ENCODE measurements around the gene ETFB. TPM values are rescaled to one million over a fixed set of nuclear protein-coding genes. Genes with fewer than 3 reads are reported as not detected.

Gene ETFB
- polyA plus RNA-seq, 4 donors, result 110 to 172 (median 124) TPM

- no peak for DNase-seq (ENCODE audit: low read depth in 4 of 4, low spot score in 3 of 4)
These were observed 9.5 kb upstream of the ETFB start for GRCh38 chr19:51375504-51376221.

GRCh38 chr19:51372649-51373504, 6.7 kb upstream of the ETFB start, which contains the start of gene NKG7:
Gene NKG7 (minus strand): TSS chr19:51372654. CDS start chr19:51372535, 119 bp downstream.
- DNase-seq (ENCODE audit: low read depth in 4 of 4, low spot score in 3 of 4), result no peak

GRCh38 chr19:51372021-51372648, 5.9 kb upstream of the ETFB start:
- no peak for DNase-seq (ENCODE audit: low read depth in 4 of 4, low spot score in 3 of 4)

- no peak for DNase-seq (ENCODE audit: low read depth in 4 of 4, low spot score in 3 of 4)
These were observed 5.0 kb upstream of the ETFB start for GRCh38 chr19:51371186-51371690.

- no peak for DNase-seq (ENCODE audit: low read depth in 4 of 4, low spot score in 3 of 4)
These were observed 4.0 kb upstream of the ETFB start for GRCh38 chr19:51370230-51370629.

- no peak for DNase-seq (ENCODE audit: low read depth in 4 of 4, low spot score in 3 of 4)
These were observed 2.4 kb upstream of the ETFB start, which contains the start of gene CLDND2 for GRCh38 chr19:51368366-51369282. Gene CLDND2 (minus strand): TSS chr19:51369003. CDS start chr19:51368577, 426 bp downstream.

GRCh38 chr19:51367565-51368365, 1.6 kb upstream of the ETFB start:
- peak; percentile 95 to 97 (median 96) for DNase-seq (ENCODE audit: low read depth in 4 of 4, low spot score in 3 of 4)

GRCh38 chr19:51367255-51367564, 1.0 kb upstream of the ETFB start:
- no peak for DNase-seq (ENCODE audit: low read depth in 4 of 4, low spot score in 3 of 4)

GRCh38 chr19:51366389-51367254, 434 bp upstream of the ETFB start:
- peak; percentile 85 to 97 (median 96) for DNase-seq (ENCODE audit: low read depth in 4 of 4, low spot score in 3 of 4)

GRCh38 chr19:51365211-51365964, 800 bp downstream of the ETFB start:
- DNase-seq (ENCODE audit: low read depth in 4 of 4, low spot score in 3 of 4), result no peak

- no peak for DNase-seq (ENCODE audit: low read depth in 4 of 4, low spot score in 3 of 4)
These were observed 1.7 kb downstream of the ETFB start for GRCh38 chr19:51364200-51365106.

GRCh38 chr19:51361239-51361638, 4.9 kb downstream of the ETFB start:
- DNase-seq (ENCODE audit: low read depth in 4 of 4, low spot score in 3 of 4), result no peak

GRCh38 chr19:51359294-51359693, 6.9 kb downstream of the ETFB start:
- no peak for DNase-seq (ENCODE audit: low read depth in 4 of 4, low spot score in 3 of 4)

- no peak for DNase-seq (ENCODE audit: low read depth in 4 of 4, low spot score in 3 of 4)
These were observed 8.2 kb downstream of the ETFB start for GRCh38 chr19:51357952-51358351.

- no peak for DNase-seq (ENCODE audit: low read depth in 4 of 4, low spot score in 3 of 4)
These were observed 9.9 kb downstream of the ETFB start for GRCh38 chr19:51356159-51356801.

- peak in 1 of 4 donors; percentile 37 for DNase-seq (ENCODE audit: low read depth in 4 of 4, low spot score in 3 of 4)
These were observed 11.4 kb downstream of the ETFB start for GRCh38 chr19:51354742-51355148.

All from right renal pelvis (tissue), 4 donors.